HEK293 (cell line): ENCODE results near the gene SHC3.

Source experiments
- CTCF ChIP-seq: fragments of 450-650 bp; formaldehyde crosslinking; IDR thresholded peaks from 2 replicates; pipeline ENCODE4 v1.5.1; 2016; ENCODE audit warnings: missing biosample characterization, missing genetic modification characterization
- HIC1 ChIP-seq: fragments of 450-650 bp; formaldehyde crosslinking; IDR thresholded peaks from 2 replicates; pipeline ENCODE4 v1.5.1; 2016; ENCODE audit warnings: missing biosample characterization, missing genetic modification characterization
- ZBTB1 ChIP-seq: fragments of 450-650 bp; formaldehyde crosslinking; IDR thresholded peaks from 2 replicates; pipeline ENCODE4 v1.5.1; 2016; ENCODE audit warnings: missing biosample characterization, missing genetic modification characterization
- ZNF121 ChIP-seq: fragments of 450-650 bp; formaldehyde crosslinking; IDR thresholded peaks from 2 replicates; pipeline ENCODE4 v1.5.1; 2016; ENCODE audit warnings: missing biosample characterization, missing genetic modification characterization
- ZNF639 ChIP-seq: fragments of 450-650 bp; formaldehyde crosslinking; IDR thresholded peaks from 2 replicates; pipeline ENCODE4 v1.5.1; 2016; ENCODE audit warnings: missing biosample characterization, missing genetic modification characterization

GRCh38 chr9:89165880-89166279 is 12.7 kb downstream of the SHC3 start:
- no peak for TF ChIP-seq CTCF (tag by site-specific recombination)
- TF ChIP-seq HIC1 (tag by site-specific recombination), result no peak
- no peak for TF ChIP-seq ZBTB1 (tag by site-specific recombination)
- no peak for TF ChIP-seq ZNF639
- no peak for TF ChIP-seq ZNF121 (tag by site-specific recombination)
